HFFc6 (cell line): Measurements from ENCODE around the gene PAK6. TPM values are rescaled to one million over a fixed set of nuclear protein-coding genes. Genes with fewer than 3 reads are reported as not detected.

ENCODE experiments used
- DNase-seq: peaks from one replicate; pipeline ENCODE4 v3.0.0-alpha.2; 2018
- H3K27ac Mint-ChIP-seq: 2 replicates; pipeline ENCODE4 v1.8.0; 2020; ENCODE audit warnings: mild to moderate bottlenecking, mixed read lengths
- H3K27me3 Mint-ChIP-seq: 2 replicates; pipeline ENCODE4 v1.8.0; 2021; ENCODE audit warnings: mild to moderate bottlenecking, moderate library complexity, mixed read lengths; ENCODE audit not compliant: insufficient read depth
- H3K36me3 Mint-ChIP-seq: 2 replicates; pipeline ENCODE4 v1.8.0; 2021; ENCODE audit warnings: low read depth, mixed read lengths
- H3K4me1 Mint-ChIP-seq: 2 replicates; pipeline ENCODE4 v1.8.0; 2020; ENCODE audit warnings: low read depth, mixed read lengths
- H3K4me3 Mint-ChIP-seq: 2 replicates; pipeline ENCODE4 v1.8.0; 2020; ENCODE audit warnings: mild to moderate bottlenecking, moderate library complexity, mixed read lengths
- H3K9me3 Mint-ChIP-seq: 2 replicates; pipeline ENCODE4 v1.8.0; 2020; ENCODE audit warnings: mild to moderate bottlenecking, mixed read lengths
- CTCF ChIP-seq: fragments of 200-600 bp; sonication (generic); IDR thresholded peaks from 2 replicates; pipeline ENCODE4 v1.5.0; 2021; ENCODE audit warnings: antibody characterized with exemption, mild to moderate bottlenecking
- total RNA-seq, 6 experiments: library from RNA; stranded (reverse); fragmentation: NEBNext Ultra II Directional; extraction: Animal tissue kit (Norgen Biotek cat#: 25700); gene quantifications; 2 replicates in 1 of 6; 3 replicates in 5 of 6; pipeline ENCODE4 v1.2.3, GENCODE V29; 2021

PAK6 gene
- total RNA-seq, 6 experiments from 2014 or later, result not detected

GRCh38 chr15:40272485-40273056, 33.7 kb downstream of the PAK6 start:
- Mint-ChIP-seq H3K27ac (no peak overlapping the region), H3K36me3 (no peaks in the 10 kb centered on the region), H3K27me3 (peaks cover 10% of the 10 kb centered on the region), H3K4me1 (no peaks in the 10 kb centered on the region), H3K9me3 (no peaks in the 10 kb centered on the region), H3K4me3 (no peak overlapping the region)
- no peak for DNase-seq
- TF ChIP-seq CTCF, result peak; percentile 65

- Mint-ChIP-seq H3K4me1 (no peaks in the 10 kb centered on the region), H3K27ac (no peak overlapping the region)
Measured at GRCh38 chr15:40273428-40273827, 34.6 kb downstream of the PAK6 start.

DNA sequence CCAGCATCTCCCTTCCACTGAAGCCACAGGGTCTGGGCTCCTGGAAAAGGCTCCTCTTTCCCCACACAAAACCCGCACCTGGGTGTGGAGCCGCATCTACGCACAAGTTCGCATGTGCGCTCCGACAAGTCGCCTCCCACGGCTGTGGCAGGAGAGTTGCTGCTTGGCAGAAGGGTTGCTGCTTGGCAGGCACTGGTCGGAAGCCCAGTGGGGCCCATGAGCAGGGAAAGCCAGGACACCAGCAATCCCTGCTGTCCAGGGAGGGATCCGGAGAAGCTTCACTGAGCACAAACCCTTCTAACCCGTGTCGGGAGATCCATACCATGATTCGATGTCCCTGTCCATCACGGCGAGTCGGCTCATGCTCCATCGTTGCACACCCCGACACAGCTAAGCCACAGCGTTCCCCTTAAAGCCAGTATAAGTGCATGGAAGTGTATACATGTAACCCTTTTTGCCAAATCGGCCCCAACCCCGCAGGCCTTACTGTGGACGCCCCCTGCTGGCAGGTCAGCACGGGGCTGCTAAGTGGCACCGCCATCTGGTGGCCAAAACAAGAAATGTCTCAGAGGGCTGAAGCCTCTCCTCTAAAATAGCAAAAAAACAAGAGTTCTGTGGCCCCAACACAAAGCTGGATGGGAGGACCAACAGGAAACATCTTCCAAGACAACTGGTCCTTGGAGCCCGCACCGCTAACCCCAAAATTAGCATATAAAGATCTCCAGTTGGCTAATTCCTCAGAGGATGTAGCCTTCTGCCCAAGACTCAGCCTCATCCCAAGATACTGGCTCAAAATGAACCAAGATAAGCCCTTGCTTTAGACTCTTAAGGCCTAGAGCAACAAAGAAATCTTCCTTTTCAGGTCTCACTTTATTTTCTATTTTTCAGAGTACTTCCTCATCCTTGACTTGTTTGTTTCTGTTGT, 35.7 kb downstream of the PAK6 start:
- no peaks in the 10 kb centered on the region for H3K36me3 Mint-ChIP-seq
- H3K9me3 Mint-ChIP-seq, result no peaks in the 10 kb centered on the region
- H3K4me3 Mint-ChIP-seq, result no peak overlapping the region
- peaks cover 23% of the 10 kb centered on the region for H3K27me3 Mint-ChIP-seq
- TF ChIP-seq CTCF, result peak; percentile 100
- no peaks in the 10 kb centered on the region for H3K4me1 Mint-ChIP-seq
- peak; percentile 56 for DNase-seq
- H3K27ac Mint-ChIP-seq, result no peak overlapping the region

More at GRCh38 chr15:40273428-40273827, 34.6 kb downstream of the PAK6 start:
- H3K27me3 Mint-ChIP-seq, result peaks cover 18% of the 10 kb centered on the region
- H3K36me3 Mint-ChIP-seq, result no peaks in the 10 kb centered on the region
- H3K9me3 Mint-ChIP-seq, result no peaks in the 10 kb centered on the region
- no peak overlapping the region for H3K4me3 Mint-ChIP-seq
- no peak for DNase-seq
- TF ChIP-seq CTCF, result no peak

DNA sequence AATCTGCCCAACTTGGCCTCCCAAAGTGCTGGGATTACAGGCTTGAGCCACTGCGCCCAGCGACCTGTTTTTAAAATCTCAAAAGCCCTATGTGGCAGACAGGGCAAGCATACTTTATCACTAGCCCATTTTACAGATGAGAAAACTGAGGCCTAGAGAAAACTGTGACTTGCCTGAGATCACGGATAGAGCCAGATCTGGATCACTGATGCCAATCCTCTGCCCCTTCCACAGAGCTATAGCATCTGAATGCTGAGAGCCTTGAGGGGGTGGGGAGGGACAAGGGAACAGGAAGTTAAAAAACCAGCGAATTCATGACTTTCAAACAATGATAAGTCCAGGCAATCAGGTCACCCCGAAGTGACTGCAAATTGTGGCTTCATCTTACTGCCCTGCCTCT, 36.7 kb downstream of the PAK6 start:
- H3K4me3 Mint-ChIP-seq, result no peak overlapping the region
- H3K9me3 Mint-ChIP-seq, result no peaks in the 10 kb centered on the region
- H3K36me3 Mint-ChIP-seq, result no peaks in the 10 kb centered on the region
- no peak for DNase-seq
- no peak overlapping the region for H3K27ac Mint-ChIP-seq
- H3K4me1 Mint-ChIP-seq, result no peaks in the 10 kb centered on the region
- no peak for TF ChIP-seq CTCF
- peaks cover 23% of the 10 kb centered on the region for H3K27me3 Mint-ChIP-seq

GRCh38 chr15:40275954-40276353, 37.1 kb downstream of the PAK6 start:
- Mint-ChIP-seq H3K27ac (no peak overlapping the region), H3K36me3 (no peaks in the 10 kb centered on the region), H3K4me3 (no peak overlapping the region), H3K9me3 (no peaks in the 10 kb centered on the region), H3K27me3 (peaks cover 25% of the 10 kb centered on the region), H3K4me1 (no peaks in the 10 kb centered on the region)
- DNase-seq, result no peak
- no peak for TF ChIP-seq CTCF
